GM23338 (cell line): ENCODE measurements around the gene PDLIM5. TPM values are rescaled to one million over a fixed set of nuclear protein-coding genes. Genes with fewer than 3 reads are reported as not detected.

Source experiments
- ATAC-seq: fragments of 200-7000 bp; cut with Tn5 transposase; 3 replicates; pipeline ENCODE4 v1.9.1; 2020
- DNase-seq: peaks from one replicate; pipeline ENCODE4 v3.0.0-alpha.2; 2015; ENCODE audit warnings: low spot score
- H2AFZ ChIP-seq: fragments of 200-600 bp; sonication (generic); 2 replicates; pipeline ENCODE4 v1.8.0; 2016; ENCODE audit warnings: antibody characterized with exemption, mild to moderate bottlenecking, moderate library complexity
- H3F3A ChIP-seq: fragments of 200-600 bp; sonication (generic); replicated peaks from 2 replicates; pipeline ENCODE4 v1.8.0; 2017; ENCODE audit warnings: antibody characterized with exemption, mixed run types, low read depth
- H3K27ac ChIP-seq: fragments of 200-600 bp; sonication (generic); 2 replicates; pipeline ENCODE4 v1.6.1; 2016; ENCODE audit warnings: low read depth
- H3K27me3 ChIP-seq: fragments of 200-600 bp; sonication (generic); 2 replicates; pipeline ENCODE4 v1.8.0; 2016; ENCODE audit warnings: mild to moderate bottlenecking, mixed run types, moderate library complexity; ENCODE audit not compliant: insufficient read depth
- H3K36me3 ChIP-seq: fragments of 200-600 bp; sonication (generic); 2 replicates; pipeline ENCODE4 v1.8.0; 2016; ENCODE audit warnings: mild to moderate bottlenecking; ENCODE audit not compliant: insufficient read depth
- H3K4me1 ChIP-seq: fragments of 200-600 bp; sonication (generic); 2 replicates; pipeline ENCODE4 v1.8.0; 2016; ENCODE audit warnings: mild to moderate bottlenecking, moderate library complexity; ENCODE audit not compliant: insufficient read depth
- H3K4me2 ChIP-seq: fragments of 200-600 bp; sonication (generic); 2 replicates; pipeline ENCODE4 v1.7.1; 2017; ENCODE audit warnings: mixed run types
- H3K4me3 ChIP-seq: fragments of 200-600 bp; sonication (generic); 2 replicates; pipeline ENCODE4 v1.6.1; 2016; ENCODE audit warnings: mixed run types
- H3K79me2 ChIP-seq: fragments of 200-600 bp; sonication (generic); replicated peaks from 2 replicates; pipeline ENCODE4 v1.8.0; 2017; ENCODE audit warnings: mild to moderate bottlenecking; ENCODE audit not compliant: insufficient read depth
- H3K9me2 ChIP-seq: fragments of 200-600 bp; sonication (generic); 2 replicates; pipeline ENCODE4 v1.8.0; 2017; ENCODE audit not compliant: insufficient read depth
- H4K20me1 ChIP-seq: fragments of 200-600 bp; sonication (generic); replicated peaks from 2 replicates; pipeline ENCODE4 v1.8.0; 2017; ENCODE audit warnings: mild to moderate bottlenecking; ENCODE audit not compliant: insufficient read depth
- H3K27ac Mint-ChIP-seq: 2 replicates; pipeline ENCODE4 v1.8.0; 2020; ENCODE audit warnings: inconsistent platforms, mild to moderate bottlenecking, moderate library complexity, mixed read lengths
- H3K27me3 Mint-ChIP-seq: 3 replicates; pipeline ENCODE4 v1.8.0; 2022; ENCODE audit warnings: low read depth, mild to moderate bottlenecking, moderate library complexity, mixed read lengths, inconsistent platforms; ENCODE audit not compliant: insufficient read depth, poor library complexity
- H3K36me3 Mint-ChIP-seq: 3 replicates; pipeline ENCODE4 v1.8.0; 2021; ENCODE audit warnings: low read depth, mild to moderate bottlenecking, inconsistent platforms, moderate library complexity, mixed read lengths
- H3K4me1 Mint-ChIP-seq: 3 replicates; pipeline ENCODE4 v1.8.0; 2020; ENCODE audit warnings: mild to moderate bottlenecking, inconsistent platforms, mixed read lengths
- H3K4me3 Mint-ChIP-seq: 3 replicates; pipeline ENCODE4 v1.8.0; 2021; ENCODE audit warnings: moderate library complexity, mild to moderate bottlenecking, inconsistent platforms, mixed read lengths
- H3K9me3 Mint-ChIP-seq: 3 replicates; pipeline ENCODE4 v1.8.0; 2020; ENCODE audit warnings: moderate library complexity, mild to moderate bottlenecking, inconsistent platforms, mixed read lengths
- JUNB ChIP-seq: IDR thresholded peaks from one replicate; pipeline ENCODE4 v1.6.1; 2016; ENCODE audit warnings: antibody characterized with exemption; ENCODE audit not compliant: unreplicated experiment
- NANOG ChIP-seq: IDR thresholded peaks from 2 replicates; pipeline ENCODE4 v1.6.1; 2016; ENCODE audit warnings: antibody characterized with exemption, borderline replicate concordance
- STAT1 ChIP-seq: IDR thresholded peaks from one replicate; pipeline ENCODE4 v1.6.1; 2016; ENCODE audit warnings: antibody characterized with exemption; ENCODE audit not compliant: unreplicated experiment
- ZNF331 ChIP-seq: fragments of 250-450 bp; sonication (Bioruptor Pico); IDR thresholded peaks from 2 replicates; pipeline ENCODE4 v1.5.0; 2020; ENCODE audit warnings: low read depth, mild to moderate bottlenecking, moderate library complexity
- polyA plus RNA-seq: library from polyadenylated mRNA; unstranded; fragments of >200 nt; fragmentation: Nextera tagmentation; extraction: Ambion mirVana; gene quantifications from 2 replicates; pipeline ENCODE4 v1.2.1, GENCODE V29; 2016
- total RNA-seq: library from RNA; depleted of rRNA; stranded (reverse); fragments of >200 nt; shearing (Covaris generic); gene quantifications from 2 replicates; pipeline ENCODE4 v1.2.3, GENCODE V29; 2014
- TF ChIP-seq, protein P1 (sequence below): fragments of 250-450 bp; sonication (Bioruptor Pico); IDR thresholded peaks from 2 replicates; pipeline ENCODE4 v1.5.0; 2020; ENCODE audit warnings: mild to moderate bottlenecking, moderate library complexity
- TF ChIP-seq, protein P2 (sequence below): IDR thresholded peaks from 2 replicates; pipeline ENCODE4 v1.6.1; 2016; ENCODE audit warnings: antibody characterized with exemption
- TF ChIP-seq, protein P3 (sequence below): IDR thresholded peaks from one replicate; pipeline ENCODE4 v1.6.1; 2018; ENCODE audit warnings: antibody characterized with exemption; ENCODE audit not compliant: unreplicated experiment

PDLIM5 gene
- total and polyA plus RNA-seq, 2 experiments from 2014 or later: 45.2 to 53.0 TPM

GRCh38 chr4:94516999-94517398, 65.3 kb downstream of the PDLIM5 start (continued):
- TF ChIP-seq, protein P1, sequence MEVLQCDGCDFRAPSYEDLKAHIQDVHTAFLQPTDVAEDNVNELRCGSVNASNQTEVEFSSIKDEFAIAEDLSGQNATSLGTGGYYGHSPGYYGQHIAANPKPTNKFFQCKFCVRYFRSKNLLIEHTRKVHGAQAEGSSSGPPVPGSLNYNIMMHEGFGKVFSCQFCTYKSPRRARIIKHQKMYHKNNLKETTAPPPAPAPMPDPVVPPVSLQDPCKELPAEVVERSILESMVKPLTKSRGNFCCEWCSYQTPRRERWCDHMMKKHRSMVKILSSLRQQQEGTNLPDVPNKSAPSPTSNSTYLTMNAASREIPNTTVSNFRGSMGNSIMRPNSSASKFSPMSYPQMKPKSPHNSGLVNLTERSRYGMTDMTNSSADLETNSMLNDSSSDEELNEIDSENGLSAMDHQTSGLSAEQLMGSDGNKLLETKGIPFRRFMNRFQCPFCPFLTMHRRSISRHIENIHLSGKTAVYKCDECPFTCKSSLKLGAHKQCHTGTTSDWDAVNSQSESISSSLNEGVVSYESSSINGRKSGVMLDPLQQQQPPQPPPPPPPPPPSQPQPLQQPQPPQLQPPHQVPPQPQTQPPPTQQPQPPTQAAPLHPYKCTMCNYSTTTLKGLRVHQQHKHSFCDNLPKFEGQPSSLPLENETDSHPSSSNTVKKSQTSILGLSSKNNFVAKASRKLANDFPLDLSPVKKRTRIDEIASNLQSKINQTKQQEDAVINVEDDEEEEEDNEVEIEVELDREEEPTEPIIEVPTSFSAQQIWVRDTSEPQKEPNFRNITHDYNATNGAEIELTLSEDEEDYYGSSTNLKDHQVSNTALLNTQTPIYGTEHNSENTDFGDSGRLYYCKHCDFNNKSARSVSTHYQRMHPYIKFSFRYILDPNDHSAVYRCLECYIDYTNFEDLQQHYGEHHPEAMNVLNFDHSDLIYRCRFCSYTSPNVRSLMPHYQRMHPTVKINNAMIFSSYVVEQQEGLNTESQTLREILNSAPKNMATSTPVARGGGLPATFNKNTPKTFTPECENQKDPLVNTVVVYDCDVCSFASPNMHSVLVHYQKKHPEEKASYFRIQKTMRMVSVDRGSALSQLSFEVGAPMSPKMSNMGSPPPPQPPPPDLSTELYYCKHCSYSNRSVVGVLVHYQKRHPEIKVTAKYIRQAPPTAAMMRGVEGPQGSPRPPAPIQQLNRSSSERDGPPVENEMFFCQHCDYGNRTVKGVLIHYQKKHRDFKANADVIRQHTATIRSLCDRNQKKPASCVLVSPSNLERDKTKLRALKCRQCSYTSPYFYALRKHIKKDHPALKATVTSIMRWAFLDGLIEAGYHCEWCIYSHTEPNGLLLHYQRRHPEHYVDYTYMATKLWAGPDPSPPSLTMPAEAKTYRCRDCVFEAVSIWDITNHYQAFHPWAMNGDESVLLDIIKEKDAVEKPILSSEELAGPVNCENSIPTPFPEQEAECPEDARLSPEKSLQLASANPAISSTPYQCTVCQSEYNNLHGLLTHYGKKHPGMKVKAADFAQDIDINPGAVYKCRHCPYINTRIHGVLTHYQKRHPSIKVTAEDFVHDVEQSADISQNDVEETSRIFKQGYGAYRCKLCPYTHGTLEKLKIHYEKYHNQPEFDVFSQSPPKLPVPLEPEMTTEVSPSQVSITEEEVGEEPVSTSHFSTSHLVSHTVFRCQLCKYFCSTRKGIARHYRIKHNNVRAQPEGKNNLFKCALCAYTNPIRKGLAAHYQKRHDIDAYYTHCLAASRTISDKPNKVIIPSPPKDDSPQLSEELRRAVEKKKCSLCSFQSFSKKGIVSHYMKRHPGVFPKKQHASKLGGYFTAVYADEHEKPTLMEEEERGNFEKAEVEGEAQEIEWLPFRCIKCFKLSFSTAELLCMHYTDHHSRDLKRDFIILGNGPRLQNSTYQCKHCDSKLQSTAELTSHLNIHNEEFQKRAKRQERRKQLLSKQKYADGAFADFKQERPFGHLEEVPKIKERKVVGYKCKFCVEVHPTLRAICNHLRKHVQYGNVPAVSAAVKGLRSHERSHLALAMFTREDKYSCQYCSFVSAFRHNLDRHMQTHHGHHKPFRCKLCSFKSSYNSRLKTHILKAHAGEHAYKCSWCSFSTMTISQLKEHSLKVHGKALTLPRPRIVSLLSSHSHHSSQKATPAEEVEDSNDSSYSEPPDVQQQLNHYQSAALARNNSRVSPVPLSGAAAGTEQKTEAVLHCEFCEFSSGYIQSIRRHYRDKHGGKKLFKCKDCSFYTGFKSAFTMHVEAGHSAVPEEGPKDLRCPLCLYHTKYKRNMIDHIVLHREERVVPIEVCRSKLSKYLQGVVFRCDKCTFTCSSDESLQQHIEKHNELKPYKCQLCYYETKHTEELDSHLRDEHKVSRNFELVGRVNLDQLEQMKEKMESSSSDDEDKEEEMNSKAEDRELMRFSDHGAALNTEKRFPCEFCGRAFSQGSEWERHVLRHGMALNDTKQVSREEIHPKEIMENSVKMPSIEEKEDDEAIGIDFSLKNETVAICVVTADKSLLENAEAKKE (CRISPR knock-in tag): no peak
- TF ChIP-seq, protein P2, sequence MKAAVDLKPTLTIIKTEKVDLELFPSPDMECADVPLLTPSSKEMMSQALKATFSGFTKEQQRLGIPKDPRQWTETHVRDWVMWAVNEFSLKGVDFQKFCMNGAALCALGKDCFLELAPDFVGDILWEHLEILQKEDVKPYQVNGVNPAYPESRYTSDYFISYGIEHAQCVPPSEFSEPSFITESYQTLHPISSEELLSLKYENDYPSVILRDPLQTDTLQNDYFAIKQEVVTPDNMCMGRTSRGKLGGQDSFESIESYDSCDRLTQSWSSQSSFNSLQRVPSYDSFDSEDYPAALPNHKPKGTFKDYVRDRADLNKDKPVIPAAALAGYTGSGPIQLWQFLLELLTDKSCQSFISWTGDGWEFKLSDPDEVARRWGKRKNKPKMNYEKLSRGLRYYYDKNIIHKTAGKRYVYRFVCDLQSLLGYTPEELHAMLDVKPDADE: no peak
- TF ChIP-seq JUNB: no peak
- TF ChIP-seq STAT1: no peak
- TF ChIP-seq ZNF331 (CRISPR knock-in tag): no peak
- TF ChIP-seq NANOG: no peak

DNA sequence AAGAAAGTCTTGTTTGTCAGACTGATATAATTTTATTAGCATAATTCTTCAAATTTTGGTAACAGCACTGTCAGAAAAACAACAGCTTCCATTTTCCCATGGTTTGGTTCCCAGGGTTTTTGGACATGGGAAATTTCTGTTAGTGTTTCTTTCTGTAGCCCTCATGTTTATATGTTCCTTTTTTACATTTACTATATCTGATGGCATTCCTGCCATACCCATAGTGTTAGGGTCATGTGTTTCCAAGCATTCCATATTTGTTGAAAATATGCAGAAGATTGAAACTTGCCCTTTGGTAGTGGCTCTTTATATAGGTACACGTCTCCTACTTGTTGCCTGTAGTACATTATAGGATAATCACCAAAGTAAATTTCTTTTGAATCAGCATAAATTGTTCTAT, 65.8 kb downstream of the PDLIM5 start:
- Histone ChIP-seq H3F3A (no peaks in the 10 kb centered on the region), H2AFZ (no peak overlapping the region), H3K79me2 (peaks cover 31% of the 10 kb centered on the region), H3K36me3 (no peaks in the 10 kb centered on the region), H3K4me3 (no peak overlapping the region), H3K27ac (no peak overlapping the region), H3K27me3 (no peaks in the 10 kb centered on the region), H4K20me1 (peaks cover 5% of the 10 kb centered on the region; the same call in 1 of the 2 replicates), H3K9me2 (no peaks in the 10 kb centered on the region; the same call in 1 of the 2 replicates), H3K4me1 (no peaks in the 10 kb centered on the region; the same call in 1 of the 2 replicates), H3K4me2 (no peak overlapping the region)
- H3K27ac Mint-ChIP-seq: no peak overlapping the region
- H3K4me3 Mint-ChIP-seq: no peak overlapping the region
- no peaks in the 10 kb centered on the region for H3K36me3 Mint-ChIP-seq
- H3K4me1 Mint-ChIP-seq: peaks cover 5% of the 10 kb centered on the region
- no peaks in the 10 kb centered on the region for H3K27me3 Mint-ChIP-seq
- TF ChIP-seq, protein P3, sequence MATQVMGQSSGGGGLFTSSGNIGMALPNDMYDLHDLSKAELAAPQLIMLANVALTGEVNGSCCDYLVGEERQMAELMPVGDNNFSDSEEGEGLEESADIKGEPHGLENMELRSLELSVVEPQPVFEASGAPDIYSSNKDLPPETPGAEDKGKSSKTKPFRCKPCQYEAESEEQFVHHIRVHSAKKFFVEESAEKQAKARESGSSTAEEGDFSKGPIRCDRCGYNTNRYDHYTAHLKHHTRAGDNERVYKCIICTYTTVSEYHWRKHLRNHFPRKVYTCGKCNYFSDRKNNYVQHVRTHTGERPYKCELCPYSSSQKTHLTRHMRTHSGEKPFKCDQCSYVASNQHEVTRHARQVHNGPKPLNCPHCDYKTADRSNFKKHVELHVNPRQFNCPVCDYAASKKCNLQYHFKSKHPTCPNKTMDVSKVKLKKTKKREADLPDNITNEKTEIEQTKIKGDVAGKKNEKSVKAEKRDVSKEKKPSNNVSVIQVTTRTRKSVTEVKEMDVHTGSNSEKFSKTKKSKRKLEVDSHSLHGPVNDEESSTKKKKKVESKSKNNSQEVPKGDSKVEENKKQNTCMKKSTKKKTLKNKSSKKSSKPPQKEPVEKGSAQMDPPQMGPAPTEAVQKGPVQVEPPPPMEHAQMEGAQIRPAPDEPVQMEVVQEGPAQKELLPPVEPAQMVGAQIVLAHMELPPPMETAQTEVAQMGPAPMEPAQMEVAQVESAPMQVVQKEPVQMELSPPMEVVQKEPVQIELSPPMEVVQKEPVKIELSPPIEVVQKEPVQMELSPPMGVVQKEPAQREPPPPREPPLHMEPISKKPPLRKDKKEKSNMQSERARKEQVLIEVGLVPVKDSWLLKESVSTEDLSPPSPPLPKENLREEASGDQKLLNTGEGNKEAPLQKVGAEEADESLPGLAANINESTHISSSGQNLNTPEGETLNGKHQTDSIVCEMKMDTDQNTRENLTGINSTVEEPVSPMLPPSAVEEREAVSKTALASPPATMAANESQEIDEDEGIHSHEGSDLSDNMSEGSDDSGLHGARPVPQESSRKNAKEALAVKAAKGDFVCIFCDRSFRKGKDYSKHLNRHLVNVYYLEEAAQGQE: no peak
- TF ChIP-seq NANOG: no peak
- no peak for TF ChIP-seq STAT1
- no peak for TF ChIP-seq JUNB
- no peak for TF ChIP-seq ZNF331 (CRISPR knock-in tag)
- ATAC-seq (no peak), DNase-seq (no peak)
- H3K9me3 Mint-ChIP-seq: no peaks in the 10 kb centered on the region
